Measurements from ENCODE around the gene NLRP6.

DNA sequence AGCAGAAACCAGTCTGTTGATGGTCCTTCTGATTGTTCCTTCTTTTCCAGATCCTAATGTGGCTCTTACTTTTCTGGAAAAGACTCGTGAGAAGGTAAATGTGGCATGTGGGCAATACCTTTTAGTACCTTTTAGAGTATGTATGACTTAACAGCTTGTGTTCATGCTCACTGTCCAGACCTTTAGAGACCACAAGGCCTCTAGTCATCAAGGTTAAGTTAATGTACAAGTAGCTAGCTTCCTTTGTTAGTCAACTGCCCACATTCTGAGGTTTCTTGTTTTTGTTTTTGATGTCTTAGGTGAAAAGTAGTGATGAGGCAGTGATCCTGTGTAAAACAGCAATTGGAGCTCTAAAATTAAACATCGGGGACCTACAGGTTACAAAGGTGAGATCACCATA, 33.8 kb upstream of the NLRP6 start:
- no peak for TF ChIP-seq POLR2A (IDR thresholded peaks at IDR 0.05; ENCODE audit: low read depth, low read length)
- TF ChIP-seq, protein P1, sequence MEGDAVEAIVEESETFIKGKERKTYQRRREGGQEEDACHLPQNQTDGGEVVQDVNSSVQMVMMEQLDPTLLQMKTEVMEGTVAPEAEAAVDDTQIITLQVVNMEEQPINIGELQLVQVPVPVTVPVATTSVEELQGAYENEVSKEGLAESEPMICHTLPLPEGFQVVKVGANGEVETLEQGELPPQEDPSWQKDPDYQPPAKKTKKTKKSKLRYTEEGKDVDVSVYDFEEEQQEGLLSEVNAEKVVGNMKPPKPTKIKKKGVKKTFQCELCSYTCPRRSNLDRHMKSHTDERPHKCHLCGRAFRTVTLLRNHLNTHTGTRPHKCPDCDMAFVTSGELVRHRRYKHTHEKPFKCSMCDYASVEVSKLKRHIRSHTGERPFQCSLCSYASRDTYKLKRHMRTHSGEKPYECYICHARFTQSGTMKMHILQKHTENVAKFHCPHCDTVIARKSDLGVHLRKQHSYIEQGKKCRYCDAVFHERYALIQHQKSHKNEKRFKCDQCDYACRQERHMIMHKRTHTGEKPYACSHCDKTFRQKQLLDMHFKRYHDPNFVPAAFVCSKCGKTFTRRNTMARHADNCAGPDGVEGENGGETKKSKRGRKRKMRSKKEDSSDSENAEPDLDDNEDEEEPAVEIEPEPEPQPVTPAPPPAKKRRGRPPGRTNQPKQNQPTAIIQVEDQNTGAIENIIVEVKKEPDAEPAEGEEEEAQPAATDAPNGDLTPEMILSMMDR (conservative IDR thresholded peaks at IDR 0.05; ENCODE audit: low read depth, low read length): no peak
- TF ChIP-seq CEBPB (IDR thresholded peaks at IDR 0.05; ENCODE audit: low read depth, low read length): no peak
- TF ChIP-seq, protein P2, sequence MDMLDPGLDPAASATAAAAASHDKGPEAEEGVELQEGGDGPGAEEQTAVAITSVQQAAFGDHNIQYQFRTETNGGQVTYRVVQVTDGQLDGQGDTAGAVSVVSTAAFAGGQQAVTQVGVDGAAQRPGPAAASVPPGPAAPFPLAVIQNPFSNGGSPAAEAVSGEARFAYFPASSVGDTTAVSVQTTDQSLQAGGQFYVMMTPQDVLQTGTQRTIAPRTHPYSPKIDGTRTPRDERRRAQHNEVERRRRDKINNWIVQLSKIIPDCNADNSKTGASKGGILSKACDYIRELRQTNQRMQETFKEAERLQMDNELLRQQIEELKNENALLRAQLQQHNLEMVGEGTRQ (IDR thresholded peaks at IDR 0.05; ENCODE audit: low read depth, low read length): no peak
- TF ChIP-seq MXI1 (IDR thresholded peaks at IDR 0.05; ENCODE audit: borderline replicate concordance, low read depth, low read length): no peak
